K562 (cell line): ENCODE results near the gene FIG4.

Experiments used
- ATF7 ChIP-seq: fragments of 450-650 bp; IDR thresholded peaks from 2 replicates; pipeline ENCODE4 v1.7.1; 2014; ENCODE audit warnings: mild to moderate bottlenecking, moderate library complexity
- EP300 ChIP-seq: IDR thresholded peaks from 2 replicates; pipeline ENCODE4 v1.6.1; 2012; ENCODE audit warnings: low read length, improper control_type of control experiment
- HCFC1 ChIP-seq: IDR thresholded peaks from 2 replicates; pipeline ENCODE4 v1.6.1; 2012; ENCODE audit warnings: low read depth, low read length, improper control_type of control experiment
- HNRNPK ChIP-seq: fragments of 200-400 bp; formaldehyde crosslinking; IDR thresholded peaks from one replicate; pipeline ENCODE4 v1.6.1; 2018; ENCODE audit warnings: mild to moderate bottlenecking, low read depth, low read length; ENCODE audit not compliant: poor library complexity, severe bottlenecking
- MTA1 ChIP-seq: fragments of 450-650 bp; IDR thresholded peaks from 2 replicates; pipeline ENCODE4 v1.6.1; 2017; ENCODE audit warnings: borderline replicate concordance
- POLR2AphosphoS5 ChIP-seq: IDR thresholded peaks from 2 replicates; pipeline ENCODE4 v1.6.1; 2011; ENCODE audit warnings: mild to moderate bottlenecking, low read depth, low read length, moderate library complexity; ENCODE audit not compliant: control insufficient read depth, insufficient read depth
- TF ChIP-seq, protein P1 (sequence below): IDR thresholded peaks from 2 replicates; pipeline ENCODE4 v1.6.1; 2016; ENCODE audit warnings: missing genetic modification characterization, missing compliant biosample characterization
- TF ChIP-seq, protein P2 (sequence below), 3 experiments: IDR thresholded peaks in 2 of 3; conservative IDR thresholded peaks in 1 of 3; 2 replicates each; pipeline ENCODE4 v1.5.1; 2011 to 2012; ENCODE audit warnings: low read length in 3 of 3, mild to moderate bottlenecking in 3 of 3, control low read depth in 2 of 3, improper control_type of control experiment in 1 of 3, inconsistent platforms in 1 of 3, low read depth in 1 of 3, mixed read lengths in 1 of 3, moderate library complexity in 1 of 3; ENCODE audit not compliant: insufficient read depth in 2 of 3
- TF ChIP-seq, protein P3 (sequence below): sonication (generic); formaldehyde crosslinking; IDR thresholded peaks from 2 replicates; pipeline ENCODE4 v1.8.0; 2022; ENCODE audit warnings: mild to moderate bottlenecking, missing genetic modification reagents
- TF ChIP-seq, protein P4 (sequence below), 2 experiments: fragments of 450-650 bp in 1 of 2; sonication (generic) in 1 of 2; formaldehyde crosslinking in 1 of 2; IDR thresholded peaks in 1 of 2; conservative IDR thresholded peaks in 1 of 2; 2 replicates each; pipeline versions ENCODE4 v1.6.1 to v1.8.1; 2016 to 2023; ENCODE audit warnings: mild to moderate bottlenecking in 2 of 2, moderate library complexity in 2 of 2, inconsistent platforms in 1 of 2, missing genetic modification reagents in 1 of 2
- TF ChIP-seq, protein P5 (sequence below): sonication (generic); formaldehyde crosslinking; IDR thresholded peaks from 2 replicates; pipeline ENCODE4 v1.9.0; 2022; ENCODE audit warnings: mild to moderate bottlenecking, missing genetic modification reagents

DNA sequence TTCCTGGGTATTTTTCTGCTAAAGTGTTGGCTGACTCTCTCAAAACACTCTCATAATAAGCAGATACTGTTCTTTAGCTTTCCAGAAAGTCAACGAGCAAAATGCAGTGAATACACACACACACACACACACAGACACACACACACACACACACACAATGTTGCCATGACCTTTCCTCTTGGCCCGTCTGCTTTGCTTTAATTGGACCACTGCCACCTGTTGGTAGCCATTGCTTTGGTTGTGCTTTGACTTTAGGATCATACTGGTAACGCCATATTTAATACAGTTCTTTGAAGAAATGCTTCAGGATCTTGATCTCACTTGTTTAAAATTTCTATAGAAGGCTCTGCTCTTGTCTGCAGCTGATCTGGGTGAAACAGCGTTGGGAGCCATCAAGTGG is 4.4 kb downstream of the FIG4 start:
- no peak for TF ChIP-seq HCFC1
- TF ChIP-seq, protein P1, sequence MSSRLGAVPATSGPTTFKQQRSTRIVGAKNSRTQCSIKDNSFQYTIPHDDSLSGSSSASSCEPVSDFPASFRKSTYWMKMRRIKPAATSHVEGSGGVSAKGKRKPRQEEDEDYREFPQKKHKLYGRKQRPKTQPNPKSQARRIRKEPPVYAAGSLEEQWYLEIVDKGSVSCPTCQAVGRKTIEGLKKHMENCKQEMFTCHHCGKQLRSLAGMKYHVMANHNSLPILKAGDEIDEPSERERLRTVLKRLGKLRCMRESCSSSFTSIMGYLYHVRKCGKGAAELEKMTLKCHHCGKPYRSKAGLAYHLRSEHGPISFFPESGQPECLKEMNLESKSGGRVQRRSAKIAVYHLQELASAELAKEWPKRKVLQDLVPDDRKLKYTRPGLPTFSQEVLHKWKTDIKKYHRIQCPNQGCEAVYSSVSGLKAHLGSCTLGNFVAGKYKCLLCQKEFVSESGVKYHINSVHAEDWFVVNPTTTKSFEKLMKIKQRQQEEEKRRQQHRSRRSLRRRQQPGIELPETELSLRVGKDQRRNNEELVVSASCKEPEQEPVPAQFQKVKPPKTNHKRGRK = no peak
- TF ChIP-seq MTA1 = no peak
- TF ChIP-seq, protein P2, sequence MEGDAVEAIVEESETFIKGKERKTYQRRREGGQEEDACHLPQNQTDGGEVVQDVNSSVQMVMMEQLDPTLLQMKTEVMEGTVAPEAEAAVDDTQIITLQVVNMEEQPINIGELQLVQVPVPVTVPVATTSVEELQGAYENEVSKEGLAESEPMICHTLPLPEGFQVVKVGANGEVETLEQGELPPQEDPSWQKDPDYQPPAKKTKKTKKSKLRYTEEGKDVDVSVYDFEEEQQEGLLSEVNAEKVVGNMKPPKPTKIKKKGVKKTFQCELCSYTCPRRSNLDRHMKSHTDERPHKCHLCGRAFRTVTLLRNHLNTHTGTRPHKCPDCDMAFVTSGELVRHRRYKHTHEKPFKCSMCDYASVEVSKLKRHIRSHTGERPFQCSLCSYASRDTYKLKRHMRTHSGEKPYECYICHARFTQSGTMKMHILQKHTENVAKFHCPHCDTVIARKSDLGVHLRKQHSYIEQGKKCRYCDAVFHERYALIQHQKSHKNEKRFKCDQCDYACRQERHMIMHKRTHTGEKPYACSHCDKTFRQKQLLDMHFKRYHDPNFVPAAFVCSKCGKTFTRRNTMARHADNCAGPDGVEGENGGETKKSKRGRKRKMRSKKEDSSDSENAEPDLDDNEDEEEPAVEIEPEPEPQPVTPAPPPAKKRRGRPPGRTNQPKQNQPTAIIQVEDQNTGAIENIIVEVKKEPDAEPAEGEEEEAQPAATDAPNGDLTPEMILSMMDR (IDR thresholded peaks at IDR 0.05 in 2 of 3, conservative IDR thresholded peaks at IDR 0.05 in 1 of 3; ENCODE audit: insufficient read depth in 2 of 3, low read depth in 1 of 3, low read length in 3 of 3) = peak in 2 of 3 experiments; percentile 16 to 38; a peak in 3 of 6 replicates
- TF ChIP-seq, protein P3, sequence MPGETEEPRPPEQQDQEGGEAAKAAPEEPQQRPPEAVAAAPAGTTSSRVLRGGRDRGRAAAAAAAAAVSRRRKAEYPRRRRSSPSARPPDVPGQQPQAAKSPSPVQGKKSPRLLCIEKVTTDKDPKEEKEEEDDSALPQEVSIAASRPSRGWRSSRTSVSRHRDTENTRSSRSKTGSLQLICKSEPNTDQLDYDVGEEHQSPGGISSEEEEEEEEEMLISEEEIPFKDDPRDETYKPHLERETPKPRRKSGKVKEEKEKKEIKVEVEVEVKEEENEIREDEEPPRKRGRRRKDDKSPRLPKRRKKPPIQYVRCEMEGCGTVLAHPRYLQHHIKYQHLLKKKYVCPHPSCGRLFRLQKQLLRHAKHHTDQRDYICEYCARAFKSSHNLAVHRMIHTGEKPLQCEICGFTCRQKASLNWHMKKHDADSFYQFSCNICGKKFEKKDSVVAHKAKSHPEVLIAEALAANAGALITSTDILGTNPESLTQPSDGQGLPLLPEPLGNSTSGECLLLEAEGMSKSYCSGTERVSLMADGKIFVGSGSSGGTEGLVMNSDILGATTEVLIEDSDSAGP = no peak
- no peak for TF ChIP-seq ATF7
- no peak for TF ChIP-seq POLR2AphosphoS5
- TF ChIP-seq, protein P4, sequence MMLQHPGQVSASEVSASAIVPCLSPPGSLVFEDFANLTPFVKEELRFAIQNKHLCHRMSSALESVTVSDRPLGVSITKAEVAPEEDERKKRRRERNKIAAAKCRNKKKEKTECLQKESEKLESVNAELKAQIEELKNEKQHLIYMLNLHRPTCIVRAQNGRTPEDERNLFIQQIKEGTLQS (IDR thresholded peaks at IDR 0.05) = no peak
- TF ChIP-seq, protein P4 (CRISPR knock-in tag; conservative IDR thresholded peaks at IDR 0.05) = no peak
- TF ChIP-seq HNRNPK = no peak
- TF ChIP-seq, protein P5, sequence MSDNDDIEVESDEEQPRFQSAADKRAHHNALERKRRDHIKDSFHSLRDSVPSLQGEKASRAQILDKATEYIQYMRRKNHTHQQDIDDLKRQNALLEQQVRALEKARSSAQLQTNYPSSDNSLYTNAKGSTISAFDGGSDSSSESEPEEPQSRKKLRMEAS (CRISPR knock-in tag) = no peak
- no peak for TF ChIP-seq EP300
